MM.1S (cell line): ENCODE results near the gene ADARB1.

Experiments used
- DNase-seq: peaks from one replicate; pipeline ENCODE4 v3.0.0-alpha.2; 2015
- H2AFZ ChIP-seq: fragments of 300-600 bp; sonication (generic); 2 replicates; pipeline ENCODE4 v1.6.0; 2016; ENCODE audit warnings: antibody characterized with exemption, low read length
- H3F3A ChIP-seq: fragments of 300-600 bp; sonication (generic); 2 replicates; pipeline ENCODE4 v1.6.1; 2016; ENCODE audit warnings: mild to moderate bottlenecking, antibody characterized with exemption, low read length, moderate library complexity, mixed read lengths; ENCODE audit not compliant: insufficient read depth
- H3K27ac ChIP-seq: fragments of 300-600 bp; sonication (generic); 2 replicates; pipeline ENCODE4 v1.5.1; 2016; ENCODE audit warnings: mild to moderate bottlenecking, low read length
- H3K27me3 ChIP-seq: fragments of 300-600 bp; sonication (generic); replicated peaks from 2 replicates; pipeline ENCODE4 v1.6.0; 2016; ENCODE audit warnings: low read length; ENCODE audit not compliant: insufficient read depth
- H3K36me3 ChIP-seq: fragments of 300-600 bp; sonication (generic); replicated peaks from 2 replicates; pipeline ENCODE4 v1.6.1; 2016; ENCODE audit warnings: mild to moderate bottlenecking, low read length, mixed read lengths; ENCODE audit not compliant: insufficient read depth
- H3K4me1 ChIP-seq: fragments of 300-600 bp; sonication (generic); 2 replicates; pipeline ENCODE4 v1.6.1; 2016; ENCODE audit warnings: low read length, mixed read lengths
- H3K4me2 ChIP-seq: fragments of 300-600 bp; sonication (generic); 2 replicates; pipeline ENCODE4 v1.6.0; 2016; ENCODE audit warnings: low read depth, low read length
- H3K4me3 ChIP-seq: fragments of 300-600 bp; sonication (generic); 2 replicates; pipeline ENCODE4 v1.5.1; 2016; ENCODE audit warnings: low read length, mixed read lengths
- H3K79me2 ChIP-seq: fragments of 300-600 bp; sonication (generic); 2 replicates; pipeline ENCODE4 v1.6.1; 2016; ENCODE audit warnings: mixed run types, low read length, mixed read lengths
- H3K9ac ChIP-seq: fragments of 300-600 bp; sonication (generic); 2 replicates; pipeline ENCODE4 v1.6.1; 2016; ENCODE audit warnings: low read length, mixed read lengths
- H3K9me2 ChIP-seq: fragments of 300-600 bp; sonication (generic); replicated peaks from 2 replicates; pipeline ENCODE4 v1.6.1; 2016; ENCODE audit warnings: mild to moderate bottlenecking, low read length, mixed read lengths; ENCODE audit not compliant: insufficient read depth
- H3K9me3 ChIP-seq: fragments of 300-600 bp; sonication (generic); replicated peaks from 2 replicates; pipeline ENCODE4 v1.6.1; 2016; ENCODE audit warnings: mild to moderate bottlenecking, low read length, mixed read lengths; ENCODE audit not compliant: insufficient read depth
- H4K20me1 ChIP-seq: fragments of 300-600 bp; sonication (generic); 2 replicates; pipeline ENCODE4 v1.6.1; 2016; ENCODE audit warnings: mild to moderate bottlenecking, low read length, moderate library complexity, mixed read lengths; ENCODE audit not compliant: insufficient read depth
- CTCF ChIP-seq: fragments of 300-600 bp; sonication (generic); IDR thresholded peaks from 2 replicates; pipeline ENCODE4 v1.5.1; 2016; ENCODE audit warnings: antibody characterized with exemption, low read length, mixed read lengths
- EZH2 ChIP-seq: fragments of 300-600 bp; sonication (generic); optimal IDR thresholded peaks from 2 replicates; pipeline ENCODE3; 2017; ENCODE audit warnings: low read depth, mild to moderate bottlenecking, antibody characterized with exemption, low read length, mixed read lengths
- EZH2phosphoT487 ChIP-seq: fragments of 300-600 bp; sonication (generic); IDR thresholded peaks from 2 replicates; pipeline ENCODE4 v1.6.1; 2018; ENCODE audit warnings: antibody characterized with exemption, low read length

ADARB1 gene

DNA sequence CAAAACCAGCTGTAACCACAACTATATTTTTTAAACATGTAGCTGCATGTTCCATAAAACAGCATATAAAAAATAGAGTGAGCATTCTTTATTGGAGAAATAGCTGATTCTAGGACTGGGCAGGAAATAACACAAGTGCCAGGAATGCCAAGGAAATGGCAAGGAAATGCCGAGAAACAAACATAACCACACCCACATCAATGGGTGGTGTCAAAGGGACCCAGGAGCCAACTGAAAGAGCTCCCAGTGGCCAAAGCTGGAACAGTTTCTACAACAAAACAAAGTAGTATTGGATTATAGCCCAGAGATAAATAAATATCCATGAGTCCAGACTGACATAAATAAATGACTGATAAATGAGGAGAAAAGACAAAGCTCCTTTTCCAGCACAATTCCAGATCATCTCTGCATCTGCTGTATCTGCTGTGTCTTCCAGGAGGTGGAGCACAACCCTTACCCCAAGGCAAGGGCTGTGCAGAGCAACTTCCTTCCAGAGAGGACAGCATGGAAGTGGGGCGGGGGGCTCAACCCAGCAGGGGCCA, 28.1 kb downstream of the ADARB1 start:
- H2AFZ ChIP-seq: no peak overlapping the region
- no peaks in the 10 kb centered on the region for H3K9me3 ChIP-seq
- no peaks in the 10 kb centered on the region for H4K20me1 ChIP-seq
- DNase-seq: no peak
- no peak overlapping the region for H3K9ac ChIP-seq
- no peaks in the 10 kb centered on the region for H3F3A ChIP-seq
- no peaks in the 10 kb centered on the region for H3K79me2 ChIP-seq
- peaks cover 96% of the 10 kb centered on the region for H3K27me3 ChIP-seq
- H3K4me2 ChIP-seq: no peak overlapping the region
- H3K4me3 ChIP-seq: no peak overlapping the region
- TF ChIP-seq EZH2phosphoT487: no peak
- TF ChIP-seq EZH2: no peak
- peak; percentile 49 for TF ChIP-seq CTCF
- no peaks in the 10 kb centered on the region for H3K4me1 ChIP-seq
- no peaks in the 10 kb centered on the region for H3K9me2 ChIP-seq
- H3K27ac ChIP-seq: no peak overlapping the region
- H3K36me3 ChIP-seq: no peaks in the 10 kb centered on the region

DNA sequence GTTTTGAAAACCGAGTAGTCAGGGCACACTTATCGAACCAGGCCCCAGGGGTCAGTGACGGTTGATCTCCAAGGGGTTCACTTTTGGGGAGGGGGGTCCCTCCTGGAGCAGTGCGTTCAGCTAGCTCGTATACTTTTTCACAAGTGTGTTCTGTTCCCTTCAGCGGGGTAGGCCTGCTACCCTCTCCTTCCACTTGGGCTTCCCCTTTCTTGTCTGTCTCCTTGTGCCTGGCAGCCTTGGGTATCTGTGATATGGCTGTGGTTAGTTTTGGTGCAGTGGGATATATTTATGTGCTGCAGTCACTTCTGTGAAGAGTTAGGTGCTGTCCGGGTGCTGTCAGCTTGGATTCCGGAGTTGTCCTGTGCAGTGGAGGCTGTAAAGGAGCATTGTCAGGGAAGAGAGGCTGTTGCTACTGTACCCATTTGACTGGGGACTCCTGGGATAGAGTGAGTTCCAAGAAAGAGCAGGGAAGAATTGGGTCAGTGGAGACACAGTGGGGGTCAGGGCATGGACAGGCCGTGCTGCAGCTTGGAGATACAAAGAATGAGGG, 29.7 kb downstream of the ADARB1 start:
- no peaks in the 10 kb centered on the region for H3F3A ChIP-seq
- H2AFZ ChIP-seq: no peak overlapping the region
- no peaks in the 10 kb centered on the region for H3K79me2 ChIP-seq
- no peak overlapping the region for H3K27ac ChIP-seq
- peaks cover 96% of the 10 kb centered on the region for H3K27me3 ChIP-seq
- H3K36me3 ChIP-seq: no peaks in the 10 kb centered on the region
- TF ChIP-seq EZH2: no peak
- TF ChIP-seq EZH2phosphoT487: no peak
- no peak for TF ChIP-seq CTCF
- H3K9me3 ChIP-seq: no peaks in the 10 kb centered on the region
- no peak overlapping the region for H3K9ac ChIP-seq
- DNase-seq: no peak
- H3K9me2 ChIP-seq: no peaks in the 10 kb centered on the region
- H3K4me2 ChIP-seq: no peak overlapping the region
- no peaks in the 10 kb centered on the region for H4K20me1 ChIP-seq
- peaks cover 3% of the 10 kb centered on the region for H3K4me1 ChIP-seq
- H3K4me3 ChIP-seq: no peak overlapping the region

DNA sequence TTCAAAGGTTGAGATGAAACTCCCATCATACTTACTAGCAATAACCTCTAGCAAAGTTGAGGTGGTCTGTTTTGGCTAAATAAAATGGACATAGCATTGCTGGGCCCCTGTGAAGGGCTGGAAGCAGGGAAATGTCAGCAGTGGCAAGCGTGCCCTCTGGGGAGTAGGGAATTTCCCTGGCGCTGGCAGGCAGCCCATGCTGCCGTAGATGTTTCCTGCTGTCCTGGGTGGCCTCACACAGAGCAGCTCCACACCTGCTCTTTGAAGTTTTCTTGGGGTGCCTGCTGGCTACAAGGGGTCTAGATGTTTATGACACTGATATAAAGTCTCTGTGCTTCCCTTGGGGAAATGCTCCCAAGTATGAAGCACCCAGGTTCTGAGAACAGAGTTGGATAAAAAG, 30.2 kb downstream of the ADARB1 start:
- Histone ChIP-seq H3K4me3 (no peak overlapping the region), H2AFZ (no peak overlapping the region), H3F3A (peaks cover 3% of the 10 kb centered on the region), H3K27me3 (peaks cover 92% of the 10 kb centered on the region), H3K27ac (no peak overlapping the region), H3K36me3 (no peaks in the 10 kb centered on the region), H3K4me2 (no peak overlapping the region), H4K20me1 (no peaks in the 10 kb centered on the region), H3K4me1 (peaks cover 8% of the 10 kb centered on the region), H3K9me2 (no peaks in the 10 kb centered on the region), H3K9ac (no peak overlapping the region), H3K79me2 (no peaks in the 10 kb centered on the region), H3K9me3 (no peaks in the 10 kb centered on the region)
- no peak for TF ChIP-seq EZH2
- no peak for TF ChIP-seq CTCF
- no peak for TF ChIP-seq EZH2phosphoT487
- no peak for DNase-seq
